Ramos (cell line): ENCODE results near the gene ANKDD1A.

ENCODE experiments used
- in situ Hi-C: fragments of 300-500 bp; cut with MboI; formaldehyde crosslinking; loops from one replicate; pipeline ENCODE4 v1.14.3; 2022; ENCODE audit warnings: low sequenced_read_pairs; ENCODE audit not compliant: unreplicated experiment

Gene ANKDD1A

DNA sequence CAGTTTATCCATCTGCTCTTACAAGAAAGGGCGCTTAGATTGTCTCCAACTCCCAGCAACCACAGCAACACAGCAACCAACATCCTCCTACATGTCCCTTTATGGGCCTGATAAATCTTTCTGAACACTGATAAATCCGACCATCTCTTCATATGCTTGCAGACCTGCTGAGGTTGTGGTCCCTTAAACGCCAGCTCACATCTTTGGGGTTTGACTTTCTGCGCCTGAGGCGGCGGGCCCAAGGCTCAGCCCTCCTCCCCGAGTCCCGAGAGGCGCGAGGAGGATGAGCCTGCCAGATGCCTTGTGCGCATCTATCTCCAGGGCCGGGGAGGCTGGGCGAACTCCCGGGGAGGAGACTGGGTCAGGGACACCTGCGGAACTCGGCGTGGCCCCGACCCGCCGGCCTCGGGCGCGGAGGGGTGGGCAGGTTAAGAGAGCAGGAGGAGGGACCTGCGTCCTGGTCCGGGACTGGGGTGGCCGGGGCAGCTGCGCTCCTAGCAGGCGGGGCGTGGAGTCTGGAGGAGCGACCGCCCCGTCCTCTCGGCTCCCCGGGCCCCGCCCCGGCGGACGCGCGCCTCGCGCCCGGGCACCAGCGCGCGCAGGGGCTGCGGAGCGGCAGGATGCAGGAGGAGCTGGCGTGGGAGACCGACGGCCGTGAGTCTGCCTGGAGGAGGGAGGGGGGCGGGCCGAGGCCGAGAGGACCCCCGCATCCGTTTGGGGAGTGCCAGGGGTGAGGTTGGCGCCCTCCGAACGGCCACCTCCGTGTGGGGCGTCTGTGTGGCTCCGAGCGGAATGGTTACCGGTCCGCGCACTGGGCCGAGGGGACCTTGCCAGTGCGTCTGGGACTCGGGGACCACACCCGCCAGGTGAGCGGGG lies at the start of gene ANKDD1A:
Gene ANKDD1A, plus strand, starts transcription at position 592 of the 876 bp plus-strand sequence. Its CDS starts 29 bp downstream, at position 621.
- in situ Hi-C loops: no loop called here

DNA sequence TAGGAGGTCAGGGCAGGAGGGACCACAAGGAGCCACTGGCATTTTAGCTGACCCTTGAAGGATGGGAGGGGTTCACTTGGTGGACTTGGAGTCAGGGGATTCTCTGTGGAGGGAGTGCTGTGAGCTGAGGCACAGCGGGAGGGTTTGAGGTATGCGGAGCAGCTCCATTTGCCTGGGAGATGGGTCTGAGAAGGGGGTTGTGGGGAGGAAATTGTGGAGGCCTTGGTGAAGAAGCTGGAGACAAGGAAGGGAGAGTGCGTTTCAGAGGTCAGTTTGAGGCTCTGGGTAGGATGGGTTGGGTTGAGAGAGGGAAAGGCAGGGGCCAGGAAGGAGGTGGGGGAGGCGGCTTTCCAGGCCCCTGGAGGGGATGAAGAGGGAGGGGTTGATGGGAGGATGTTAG lies 49.7 kb upstream of the ANKDD1A start:
- in situ Hi-C loops: no loop called here

DNA sequence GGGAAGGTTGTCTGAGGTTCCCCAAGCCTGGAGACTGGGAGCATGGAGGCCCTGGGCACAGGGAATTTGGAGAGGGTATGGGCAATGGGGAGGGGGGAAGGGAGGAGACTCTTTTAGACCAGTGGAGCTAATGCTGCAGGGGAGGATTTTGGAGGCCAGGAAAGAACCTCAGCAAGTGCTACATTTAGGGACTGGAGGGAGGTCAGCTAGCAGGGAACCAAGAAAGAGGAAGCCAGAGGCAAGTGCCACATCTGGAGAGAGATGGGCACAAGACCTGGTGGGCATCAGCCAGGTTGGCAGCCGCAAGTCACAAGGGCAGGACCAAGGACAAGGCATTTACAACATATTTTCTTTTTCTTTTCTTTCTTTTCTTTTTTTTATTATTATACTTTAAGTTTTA lies 49.3 kb upstream of the ANKDD1A start:
- in situ Hi-C loops: no loop called here

DNA sequence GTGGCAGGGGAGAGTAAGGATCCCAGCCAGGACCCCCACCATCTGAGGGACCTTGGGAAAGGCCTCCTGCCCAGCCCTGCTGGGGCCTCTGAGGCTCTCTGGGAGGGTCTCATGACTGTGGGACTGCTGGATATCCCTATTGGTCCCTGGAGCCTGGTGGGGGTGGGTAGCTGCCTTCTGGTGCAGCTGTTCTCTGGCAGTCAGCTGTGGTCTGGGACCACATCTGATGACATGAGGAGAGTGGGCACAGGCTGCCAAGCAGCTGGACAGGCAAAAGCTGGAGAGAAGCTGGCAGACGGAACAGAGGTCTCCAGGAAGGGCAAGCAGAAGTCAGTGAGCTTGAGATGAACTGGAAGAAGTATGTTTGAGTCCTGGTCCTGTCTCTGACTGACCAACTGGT lies 47.6 kb upstream of the ANKDD1A start:
- in situ Hi-C loops: no loop called here

DNA sequence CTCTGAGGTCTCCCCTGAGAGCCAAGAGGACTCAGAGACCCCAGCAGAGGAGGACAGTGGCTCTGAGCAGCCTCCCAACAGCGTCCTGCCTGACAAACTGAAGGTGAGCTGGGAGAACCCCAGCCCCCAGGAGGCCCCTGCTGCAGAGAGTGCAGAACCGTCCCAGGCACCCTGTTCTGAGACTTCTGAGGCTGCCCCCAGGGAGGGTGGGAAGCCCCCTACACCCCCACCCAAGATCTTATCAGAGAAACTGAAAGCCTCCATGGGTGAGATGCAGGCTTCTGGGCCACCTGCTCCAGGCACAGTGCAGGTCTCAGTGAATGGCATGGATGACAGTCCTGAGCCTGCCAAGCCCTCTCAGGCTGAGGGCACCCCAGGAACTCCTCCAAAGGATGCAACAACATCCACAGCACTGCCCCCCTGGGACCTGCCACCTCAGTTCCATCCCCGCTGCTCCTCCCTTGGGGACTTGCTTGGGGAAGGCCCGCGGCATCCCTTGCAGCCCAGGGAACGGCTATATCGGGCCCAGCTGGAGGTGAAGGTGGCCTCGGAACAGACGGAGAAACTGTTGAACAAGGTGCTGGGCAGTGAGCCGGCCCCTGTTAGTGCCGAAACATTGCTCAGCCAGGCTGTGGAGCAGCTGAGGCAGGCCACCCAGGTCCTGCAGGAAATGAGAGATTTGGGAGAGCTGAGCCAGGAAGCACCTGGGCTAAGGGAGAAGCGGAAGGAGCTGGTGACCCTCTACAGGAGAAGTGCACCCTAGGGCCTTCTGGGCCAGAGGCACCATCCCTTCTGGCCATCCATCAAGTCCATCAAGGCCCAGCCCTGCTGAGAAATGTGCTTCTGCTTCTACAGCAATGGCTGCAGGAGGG lies 46.3 kb upstream of the ANKDD1A start:
- in situ Hi-C loops: no loop called here

DNA sequence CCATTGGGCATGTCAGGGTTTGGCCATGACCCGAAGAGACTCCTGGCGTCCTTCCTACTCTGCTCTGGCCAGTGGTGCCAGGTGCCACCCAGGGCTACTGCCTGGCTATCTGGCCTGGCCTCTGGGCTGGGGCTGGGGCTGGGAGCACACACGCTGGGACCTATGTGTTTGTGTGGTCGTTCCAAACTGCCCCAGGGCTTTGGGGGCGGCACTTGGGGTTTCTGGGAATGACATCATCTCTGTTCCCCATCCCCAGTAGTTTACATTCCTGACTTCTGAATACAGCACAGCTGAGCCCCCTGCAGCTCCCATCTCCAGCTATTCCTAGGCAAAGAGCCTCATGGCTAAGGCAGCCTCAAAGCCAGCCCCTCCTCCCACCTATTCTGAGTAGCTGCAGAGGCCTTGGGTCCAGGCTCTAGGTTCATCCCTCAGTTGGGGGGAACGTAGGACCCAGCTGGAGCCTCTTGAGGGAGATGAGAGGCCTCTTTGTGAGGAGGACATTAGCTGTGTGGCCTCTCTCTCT lies 45.6 kb upstream of the ANKDD1A start:
- in situ Hi-C loops: no loop called here

DNA sequence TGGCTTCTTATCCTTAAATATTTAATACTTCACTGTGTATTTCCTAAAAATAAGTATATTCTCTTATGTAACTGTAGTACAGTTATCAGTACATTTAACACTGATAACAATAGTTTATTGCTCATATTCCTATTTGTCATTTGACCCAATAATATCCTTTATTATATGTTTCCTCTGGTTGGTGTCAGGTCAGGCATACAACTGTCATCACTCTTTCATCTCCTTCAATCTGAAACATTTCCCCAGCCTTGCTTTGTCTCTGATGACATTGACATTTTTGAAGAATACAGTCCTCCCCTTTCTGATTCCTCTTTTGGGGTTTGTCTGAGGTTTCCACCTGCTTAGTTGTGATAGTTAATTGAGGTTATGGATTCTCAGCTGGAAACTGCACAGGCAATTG lies 42.2 kb upstream of the ANKDD1A start:
- in situ Hi-C loops: no loop called here

DNA sequence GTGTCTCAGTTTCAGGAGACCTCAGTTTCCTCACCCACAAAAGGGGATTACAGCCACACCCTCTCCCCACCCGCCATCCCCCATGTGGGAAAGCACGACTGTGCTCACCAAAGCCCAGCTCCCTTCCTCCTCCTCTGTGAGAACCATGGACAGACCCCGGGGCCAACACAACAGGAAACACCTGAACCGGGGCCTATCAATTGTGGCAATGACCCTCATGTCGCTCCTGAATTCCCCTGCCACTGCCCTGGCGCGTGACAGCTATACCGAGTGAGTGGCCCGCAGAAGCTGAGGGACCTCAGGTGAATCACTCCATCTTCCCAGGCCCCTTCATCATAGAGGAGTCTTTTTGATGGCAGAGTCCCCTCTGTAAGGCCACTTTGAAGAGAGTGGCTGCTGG lies 41.3 kb upstream of the ANKDD1A start:
- in situ Hi-C loops: no loop called here

DNA sequence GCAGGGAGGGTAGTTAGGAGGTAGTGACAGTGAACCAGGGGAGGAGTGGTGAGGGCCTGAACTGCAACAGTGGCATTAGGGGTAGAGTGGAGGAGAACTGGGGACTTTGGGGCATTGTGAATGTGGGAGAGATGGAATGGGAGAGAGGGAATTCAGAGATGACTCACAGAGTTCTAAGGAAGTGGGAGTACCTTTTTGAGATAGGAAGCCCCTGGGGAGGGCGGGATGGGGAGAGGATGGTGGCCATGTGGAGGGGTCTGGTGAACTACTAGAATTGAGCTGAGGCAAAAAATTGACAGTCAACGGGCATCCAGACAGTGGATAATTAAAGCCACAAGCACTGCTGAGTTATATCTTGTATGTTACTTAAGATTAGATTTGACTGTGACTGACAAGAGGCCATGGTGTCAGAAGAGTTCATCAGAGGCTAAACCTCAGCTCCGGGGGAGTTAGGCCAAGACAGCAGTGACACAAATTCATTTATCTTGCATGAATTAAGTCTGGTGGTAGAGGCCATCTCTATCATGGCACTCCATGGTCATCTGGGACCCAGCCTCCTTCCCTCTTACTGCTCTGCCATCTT lies 36.0 kb upstream of the ANKDD1A start:
- in situ Hi-C loops: no loop called here

DNA sequence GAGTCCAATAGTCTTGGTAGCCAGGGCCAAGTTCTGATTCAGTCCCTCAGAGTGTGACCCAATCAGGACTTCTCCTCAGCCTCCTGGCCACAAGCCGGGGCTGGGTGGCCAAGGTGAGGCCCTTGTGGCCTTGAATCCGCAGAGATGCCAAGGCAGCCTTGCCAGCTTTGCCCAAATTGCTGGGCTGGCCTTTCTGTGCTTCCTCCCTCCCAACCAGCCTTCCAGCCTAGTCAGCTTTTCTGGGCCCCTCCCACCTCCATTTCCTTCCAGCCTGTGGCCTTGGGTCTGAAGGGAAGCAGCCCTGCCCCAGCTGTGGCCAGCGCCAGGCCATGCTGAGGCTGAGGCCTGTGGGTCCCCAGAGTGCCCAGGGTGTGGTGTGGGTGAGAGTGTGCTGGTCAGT lies 34.3 kb upstream of the ANKDD1A start:
- in situ Hi-C loops: no loop called here

DNA sequence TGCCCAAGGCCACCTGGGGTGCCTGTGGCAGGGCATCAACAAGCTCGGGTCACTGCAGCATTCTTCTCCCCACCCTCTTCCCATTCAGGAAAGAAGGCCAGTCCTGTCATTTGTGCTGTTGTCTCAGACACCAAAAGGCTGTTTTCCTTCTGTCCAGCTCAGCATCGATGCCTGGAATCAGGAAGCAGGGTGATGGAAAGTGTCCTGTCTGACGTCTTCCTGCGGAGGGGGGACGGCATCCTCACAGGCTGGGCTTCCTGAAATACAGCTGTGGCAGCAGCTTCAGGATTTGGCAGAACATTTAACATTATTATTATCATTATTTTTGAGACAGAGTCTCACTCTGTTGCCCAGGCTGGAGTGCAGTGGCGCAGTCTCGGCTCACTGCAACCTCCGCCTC lies 33.0 kb upstream of the ANKDD1A start:
- in situ Hi-C loops: no loop called here

DNA sequence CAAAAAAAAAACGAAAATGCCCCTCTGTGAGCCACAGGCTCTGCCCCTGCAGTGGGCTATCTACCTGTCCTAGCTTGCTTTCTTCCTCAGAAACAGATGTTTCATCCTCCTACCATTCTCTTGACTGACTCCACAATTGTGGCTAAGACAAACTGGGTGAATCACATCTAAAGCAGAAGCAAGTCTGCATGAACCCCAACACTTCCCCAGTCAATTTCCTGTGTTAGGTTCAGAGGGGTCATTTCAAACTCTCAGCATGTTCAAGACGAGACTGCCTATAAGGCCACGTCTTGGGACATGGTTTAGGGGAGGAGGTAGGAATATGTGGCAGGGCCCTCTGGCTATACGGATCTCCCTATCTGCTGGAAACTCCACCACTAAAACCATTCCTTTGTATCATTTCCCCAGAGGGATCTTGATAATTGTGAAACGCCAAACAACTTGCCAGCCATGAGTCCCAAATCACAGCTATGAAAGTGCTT lies 28.6 kb upstream of the ANKDD1A start:
- in situ Hi-C loops: no loop called here

DNA sequence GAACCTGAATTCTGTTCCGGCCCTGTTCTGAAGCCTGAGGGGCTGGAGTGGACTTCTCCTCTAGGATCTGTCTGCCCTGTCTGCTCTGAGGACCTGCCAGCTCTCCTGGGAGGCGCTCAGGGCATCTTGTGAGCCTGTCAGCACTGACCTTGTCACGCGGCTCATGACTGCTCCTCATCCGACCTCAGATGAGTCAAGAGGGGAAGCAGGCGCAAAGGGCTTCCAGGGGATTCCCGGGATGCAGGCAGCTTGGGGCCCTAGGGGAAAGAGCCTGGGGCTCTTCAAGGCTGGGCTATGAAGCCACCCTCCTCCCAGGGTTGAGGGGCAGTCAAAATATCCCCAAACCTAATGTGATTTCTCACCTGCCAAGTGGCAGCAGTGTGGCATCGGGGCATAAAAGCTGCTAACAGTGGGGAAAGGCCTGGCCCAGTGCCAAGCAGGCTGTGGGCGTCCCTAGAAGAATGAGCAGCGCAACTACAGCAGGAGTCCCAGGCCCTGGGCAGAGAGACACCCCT lies 27.6 kb upstream of the ANKDD1A start:
- in situ Hi-C loops: no loop called here

DNA sequence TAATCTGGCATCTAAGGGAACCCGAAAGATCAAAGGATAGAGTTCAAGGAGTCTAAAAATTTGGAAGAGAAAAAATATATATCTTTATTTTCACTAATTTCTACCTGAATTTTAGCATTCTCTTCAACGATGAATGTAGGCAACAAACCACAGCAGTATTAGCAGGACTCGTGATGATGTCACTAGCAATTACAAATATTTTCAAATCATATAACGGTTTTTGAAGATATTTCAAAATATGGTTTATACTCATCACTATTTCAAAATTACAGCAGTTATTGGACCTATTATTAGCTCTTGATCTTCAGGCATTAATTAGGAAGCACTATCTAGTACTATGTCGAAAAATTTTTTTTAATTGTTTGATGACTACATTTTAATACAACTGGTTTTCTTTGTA lies 27.0 kb upstream of the ANKDD1A start:
- in situ Hi-C loops: no loop called here

DNA sequence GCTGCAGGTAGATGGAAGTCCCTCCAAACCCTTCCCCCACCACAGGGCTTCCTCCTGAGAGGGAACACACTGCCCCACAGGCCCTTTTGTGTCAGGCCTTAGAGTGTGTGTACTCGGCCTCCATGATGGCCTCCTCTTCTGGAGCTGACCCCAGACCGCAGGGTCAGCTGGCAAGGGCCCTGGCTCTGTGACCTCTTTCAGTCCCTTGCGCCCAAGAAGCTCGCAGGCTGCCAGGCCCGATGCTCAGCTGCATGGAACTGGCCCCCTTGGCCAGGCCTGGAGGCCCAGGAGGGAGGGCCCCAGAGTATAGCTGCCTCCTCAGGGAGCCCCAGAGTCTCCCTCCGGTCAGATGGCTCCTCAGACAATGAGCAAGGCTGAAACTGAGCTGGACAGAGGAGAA lies 23.4 kb upstream of the ANKDD1A start:
- in situ Hi-C loops: no loop called here

DNA sequence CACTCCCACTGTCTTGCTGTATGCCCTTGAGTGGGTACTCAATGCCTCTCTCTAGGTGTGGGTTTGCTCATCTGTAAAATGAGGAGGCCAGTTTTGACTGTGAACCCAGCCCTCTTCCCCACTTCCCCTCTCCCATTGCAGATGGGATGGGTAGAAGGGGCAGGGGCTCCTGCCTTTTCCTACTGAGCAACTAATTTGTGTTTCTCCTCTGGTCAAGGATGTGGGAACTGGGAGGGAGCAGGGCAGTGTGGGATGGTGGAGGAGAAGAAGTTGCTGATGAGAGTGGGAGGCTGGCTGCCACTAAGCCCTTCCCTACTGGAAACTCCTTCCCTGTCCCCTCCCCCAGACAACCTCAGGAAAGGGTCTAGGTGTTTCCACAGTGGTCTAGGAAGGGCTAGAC lies 20.1 kb upstream of the ANKDD1A start:
- in situ Hi-C loops: loop anchor here (5.0 kb wide), 1 partner anchor 64 kb away; the partner anchor contains the start of gene PIF1

DNA sequence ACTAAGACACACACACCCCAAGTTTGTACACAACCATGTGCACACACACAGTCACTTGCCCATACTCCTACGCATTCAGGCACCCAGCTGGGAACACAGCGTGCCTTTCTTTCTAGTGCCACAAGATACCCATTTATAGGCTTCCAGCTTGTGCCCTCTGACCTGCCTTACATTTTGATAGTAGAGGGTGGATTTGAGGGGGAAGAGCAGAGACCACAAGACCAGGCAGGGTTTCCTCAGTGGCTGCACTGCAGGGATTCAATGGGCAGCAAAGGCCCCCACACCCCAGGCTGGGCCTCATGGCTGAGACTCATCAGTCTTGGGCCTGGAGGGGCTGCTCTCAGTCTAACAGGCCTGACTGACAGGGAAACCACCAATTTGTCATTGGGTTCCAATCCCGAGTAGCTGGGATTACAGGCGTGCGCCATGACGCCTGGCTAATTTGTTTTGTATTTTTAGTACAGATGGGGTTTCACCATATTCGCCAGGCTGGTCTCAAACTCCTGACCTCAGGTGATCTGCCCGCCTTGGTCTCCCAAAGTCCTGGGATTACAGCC lies 18.8 kb upstream of the ANKDD1A start:
- in situ Hi-C loops: loop anchor here (5.0 kb wide), 1 partner anchor 66 kb away; the partner anchor contains the start of gene PIF1

DNA sequence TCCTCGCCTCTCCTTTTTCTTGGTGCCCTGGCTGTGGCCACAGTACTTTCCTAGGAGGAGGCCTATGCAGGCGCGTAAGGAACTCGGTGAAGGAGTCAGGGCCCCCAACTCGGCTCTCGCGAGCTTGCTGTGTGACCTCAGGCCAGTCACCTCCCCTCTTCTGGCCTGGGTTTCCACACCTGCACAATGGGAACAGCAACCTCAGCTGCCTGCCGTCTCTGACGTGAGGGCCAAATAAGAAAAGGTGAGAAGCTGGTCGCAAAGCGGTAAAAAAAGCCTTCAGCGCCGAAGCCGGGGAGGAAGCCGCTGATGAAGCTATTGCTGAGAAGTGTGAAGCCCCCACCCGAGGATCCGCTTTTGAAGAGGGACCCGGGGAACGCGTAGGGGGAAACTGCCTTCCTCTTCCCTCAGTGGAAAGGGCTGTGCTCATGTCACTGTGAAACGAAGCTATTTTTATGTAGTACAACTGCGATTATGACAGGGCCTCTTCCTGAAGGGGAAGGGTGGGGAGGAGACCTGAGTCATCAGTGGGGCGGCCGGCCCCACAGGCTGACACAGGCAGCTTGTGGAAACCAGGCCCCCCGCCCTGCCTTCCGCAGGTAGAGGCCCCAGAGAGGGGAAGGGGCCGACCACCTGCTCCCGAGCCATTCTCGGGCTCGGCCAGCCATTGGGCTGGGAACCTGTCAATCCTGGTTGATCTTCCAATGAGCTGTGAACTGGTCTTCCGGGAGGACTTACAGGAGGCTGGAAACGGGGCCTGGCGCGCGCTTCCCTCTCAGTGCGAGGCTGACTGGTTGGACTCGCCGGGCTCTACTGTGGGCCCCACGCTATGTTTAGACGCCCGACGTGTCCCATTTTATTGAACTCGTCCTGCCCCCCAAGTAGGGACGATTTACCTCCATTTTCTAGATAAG lies 18.0 kb upstream of the ANKDD1A start:
- in situ Hi-C loops: loop anchor here (5.0 kb wide), 1 partner anchor 66 kb away; the partner anchor contains the start of gene PIF1
